Cardiac fibroblast (primary cell): ENCODE data around the gene TSPAN17.

Source experiments
- DNase-seq, 2 donors: peaks; one replicate each; pipeline versions ENCODE4 v3.0.0 to v3.0.0-alpha.2; 2010; ENCODE audit warnings: low read depth in 2 of 2
- H3K4me3 ChIP-seq, 2 donors: replicated peaks in 1 of 2; 1 replicate in 1 of 2; 2 replicates in 1 of 2; pipeline ENCODE4 v1.5.1; 2011; ENCODE audit warnings: low read depth in 2 of 2, low read length in 2 of 2, mild to moderate bottlenecking in 2 of 2, moderate library complexity in 1 of 2
- TF ChIP-seq, protein P1 (sequence below): IDR thresholded peaks from one replicate; pipeline ENCODE4 v1.5.1; 2011; ENCODE audit warnings: low read depth, mild to moderate bottlenecking, low read length, inconsistent platforms

The TSPAN17 gene

DNA sequence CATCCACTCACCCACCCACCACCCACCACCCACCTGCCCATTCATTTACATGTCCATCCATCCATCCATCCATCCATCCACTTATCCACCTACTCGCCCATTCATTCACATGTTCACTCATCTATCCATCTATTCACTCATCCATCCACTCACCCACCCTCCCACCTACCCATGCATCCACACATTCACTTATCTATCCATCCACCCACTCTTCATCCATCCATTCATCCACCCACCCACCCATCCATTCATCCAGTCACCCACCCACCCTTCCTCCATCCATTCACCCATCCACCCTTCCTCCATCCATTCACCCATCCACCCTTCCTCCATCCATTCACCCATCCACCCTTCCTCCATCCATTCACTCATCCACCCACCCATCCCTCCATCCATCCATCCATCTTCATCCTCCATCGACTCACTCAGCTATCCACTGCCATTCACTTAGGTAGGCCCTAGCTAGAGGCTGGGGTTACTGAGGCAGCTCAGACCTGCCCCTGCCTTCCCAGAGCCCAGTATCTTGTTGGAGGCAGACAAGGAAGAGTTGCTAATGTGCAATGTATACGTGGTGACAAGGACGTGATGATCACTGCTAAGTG is 12.7 kb downstream of the TSPAN17 start:
- no peak overlapping the region for H3K4me3 ChIP-seq
- DNase-seq = no peak
- TF ChIP-seq, protein P1, sequence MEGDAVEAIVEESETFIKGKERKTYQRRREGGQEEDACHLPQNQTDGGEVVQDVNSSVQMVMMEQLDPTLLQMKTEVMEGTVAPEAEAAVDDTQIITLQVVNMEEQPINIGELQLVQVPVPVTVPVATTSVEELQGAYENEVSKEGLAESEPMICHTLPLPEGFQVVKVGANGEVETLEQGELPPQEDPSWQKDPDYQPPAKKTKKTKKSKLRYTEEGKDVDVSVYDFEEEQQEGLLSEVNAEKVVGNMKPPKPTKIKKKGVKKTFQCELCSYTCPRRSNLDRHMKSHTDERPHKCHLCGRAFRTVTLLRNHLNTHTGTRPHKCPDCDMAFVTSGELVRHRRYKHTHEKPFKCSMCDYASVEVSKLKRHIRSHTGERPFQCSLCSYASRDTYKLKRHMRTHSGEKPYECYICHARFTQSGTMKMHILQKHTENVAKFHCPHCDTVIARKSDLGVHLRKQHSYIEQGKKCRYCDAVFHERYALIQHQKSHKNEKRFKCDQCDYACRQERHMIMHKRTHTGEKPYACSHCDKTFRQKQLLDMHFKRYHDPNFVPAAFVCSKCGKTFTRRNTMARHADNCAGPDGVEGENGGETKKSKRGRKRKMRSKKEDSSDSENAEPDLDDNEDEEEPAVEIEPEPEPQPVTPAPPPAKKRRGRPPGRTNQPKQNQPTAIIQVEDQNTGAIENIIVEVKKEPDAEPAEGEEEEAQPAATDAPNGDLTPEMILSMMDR = no peak

DNA sequence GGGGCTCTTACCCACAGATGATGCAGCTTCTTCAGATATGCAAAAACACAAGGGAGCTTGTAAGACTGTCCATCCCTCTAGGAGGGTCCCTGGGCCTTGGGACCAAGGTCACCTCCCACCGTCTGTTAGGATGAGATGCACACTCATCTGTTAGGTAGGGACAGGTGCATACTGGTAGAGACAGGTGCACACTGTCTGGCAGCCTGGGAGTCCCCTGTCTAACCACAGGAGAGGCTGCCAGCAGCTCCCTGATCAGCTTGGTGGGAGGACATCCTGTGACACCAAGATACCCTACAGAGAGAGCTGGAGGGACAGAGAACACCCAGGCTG is 13.2 kb downstream of the TSPAN17 start:
- TF ChIP-seq, protein P1 = no peak
- H3K4me3 ChIP-seq = no peak overlapping the region
- DNase-seq = no peak

DNA sequence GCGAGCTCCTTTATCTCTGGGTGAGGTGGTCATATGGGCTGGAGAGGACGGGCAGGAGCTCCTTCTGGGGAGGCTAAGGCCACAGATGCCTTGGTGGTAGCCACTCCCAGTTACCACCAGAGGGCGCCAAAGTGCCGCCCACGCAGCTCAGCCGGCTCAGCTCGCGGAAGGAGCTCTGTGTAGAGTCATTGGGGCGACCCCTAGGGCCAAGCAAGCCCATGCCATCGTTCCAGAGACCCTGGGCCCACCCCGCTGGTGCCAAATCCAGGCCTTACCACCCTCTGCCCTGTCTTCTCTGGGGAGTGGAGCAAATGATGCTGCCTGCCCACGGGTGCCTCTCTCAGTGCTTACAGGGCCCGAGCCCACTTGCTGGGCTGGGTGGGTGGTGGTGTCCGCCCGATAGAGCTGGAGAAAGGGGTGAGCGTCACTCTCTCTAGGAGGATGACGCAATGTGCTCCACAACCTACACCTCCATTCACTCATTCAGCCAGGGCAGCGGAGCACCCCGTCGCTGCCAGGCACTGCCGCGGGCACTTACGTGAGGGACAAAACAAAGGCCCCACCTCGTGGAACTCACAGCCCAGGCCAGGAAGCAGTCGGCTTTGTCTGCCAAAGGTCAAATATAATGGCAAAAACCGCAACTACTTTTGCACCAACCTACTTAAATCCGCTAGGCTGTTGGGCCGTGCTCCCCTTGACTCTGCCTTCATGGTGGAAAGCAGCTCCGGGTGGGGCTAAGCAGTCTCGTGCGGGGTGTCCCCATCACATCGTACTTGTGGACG is 13.8 kb downstream of the TSPAN17 start:
- no peak overlapping the region for H3K4me3 ChIP-seq
- DNase-seq = peak; percentile 77 to 81
- TF ChIP-seq, protein P1 = peak; percentile 95

DNA sequence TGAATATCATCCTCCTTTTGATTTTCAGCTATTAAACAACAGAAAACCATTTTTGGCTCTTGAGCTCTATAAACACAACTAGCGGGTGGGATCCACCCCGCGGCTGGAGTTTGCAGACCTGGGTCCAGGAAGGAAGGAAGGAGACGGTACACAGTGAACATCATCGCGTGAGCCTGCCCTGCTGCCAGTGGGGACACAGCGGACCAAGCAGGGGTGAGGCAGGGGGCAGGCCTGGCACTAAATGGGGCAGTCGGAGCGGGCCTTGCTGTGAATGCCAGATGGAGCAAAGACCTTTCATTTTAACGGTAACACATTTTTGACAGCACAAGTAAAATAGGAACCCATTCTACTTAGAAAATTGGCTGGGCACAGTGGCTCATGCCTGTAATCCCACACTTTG is 14.4 kb downstream of the TSPAN17 start:
- no peak for DNase-seq
- no peak overlapping the region for H3K4me3 ChIP-seq
- TF ChIP-seq, protein P1 = no peak

DNA sequence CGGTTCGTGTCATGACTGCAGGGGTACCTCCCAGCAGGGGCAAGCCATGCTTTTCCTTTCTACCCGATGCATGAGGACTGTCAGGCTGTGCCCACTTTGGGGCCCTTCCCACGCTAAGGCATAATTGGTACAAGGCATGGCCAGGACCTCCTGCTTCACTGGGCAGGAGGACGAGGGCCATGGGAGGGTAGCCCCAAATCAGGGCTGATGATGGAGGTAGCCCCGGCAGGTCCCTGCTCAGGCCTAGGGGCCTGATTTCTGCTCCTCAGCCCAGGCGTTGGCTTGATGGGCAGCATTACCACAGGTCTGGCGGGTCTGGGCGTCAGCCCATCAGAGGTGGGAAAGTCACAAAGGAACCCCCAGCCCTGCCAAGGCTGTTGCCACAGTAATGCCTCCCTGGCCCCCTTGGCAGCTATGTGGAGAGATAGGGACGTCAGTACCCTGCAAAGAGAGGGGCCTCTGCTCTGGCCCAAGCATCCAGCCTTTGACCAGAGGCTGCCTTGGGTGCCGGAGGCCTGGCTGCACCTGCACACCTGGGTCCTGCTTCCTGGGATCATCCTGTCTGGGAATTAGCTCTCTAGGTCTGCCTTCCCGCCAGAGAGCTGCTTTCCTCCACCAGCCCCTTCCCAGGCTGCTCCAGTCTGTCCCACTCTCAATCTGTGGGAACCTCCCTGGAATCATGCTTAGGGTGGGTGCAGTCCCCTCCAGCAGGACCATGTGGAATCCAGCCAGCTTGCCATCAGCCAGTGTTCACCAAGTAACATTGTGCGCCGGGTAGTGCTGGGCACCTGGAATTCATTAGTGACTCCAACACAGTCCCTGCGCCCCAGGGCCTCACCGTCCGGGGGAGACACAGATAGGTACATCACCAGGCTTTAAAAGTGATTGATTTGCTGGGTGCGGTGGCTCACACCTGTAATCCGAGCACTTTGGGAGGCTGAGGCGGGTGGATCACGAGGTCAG is 15.4 kb downstream of the TSPAN17 start:
- DNase-seq = no peak
- no peak overlapping the region for H3K4me3 ChIP-seq
- TF ChIP-seq, protein P1 = no peak

DNA sequence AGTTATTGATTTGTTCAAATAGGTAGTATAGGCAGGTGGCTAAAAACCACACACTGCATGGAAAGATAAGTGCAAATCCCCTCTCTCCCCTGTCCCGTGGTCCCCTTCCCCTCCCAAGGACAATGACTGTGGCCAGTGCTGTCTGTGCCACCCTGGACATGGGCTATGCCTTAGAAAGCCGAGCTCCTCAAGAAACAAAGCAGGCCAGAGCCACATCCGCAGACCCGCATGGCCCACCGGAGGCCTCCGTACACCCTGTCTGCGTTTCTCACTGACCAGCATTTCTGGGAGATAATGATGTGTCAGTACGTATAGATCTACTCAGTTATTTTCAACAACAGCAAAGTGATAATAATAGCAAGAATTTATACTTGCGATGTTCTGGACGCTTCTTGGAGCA is 16.3 kb downstream of the TSPAN17 start:
- no peak overlapping the region for H3K4me3 ChIP-seq
- TF ChIP-seq, protein P1 = no peak
- DNase-seq = no peak
